GM18870 (cell line): ENCODE measurements around the gene RNF31.

ENCODE experiments used
- ATAC-seq: cut with Tn5 transposase; IDR thresholded peaks from one replicate; pipeline ENCODE4 v1.9.1; 2021; ENCODE audit warnings: moderate library complexity; ENCODE audit not compliant: unreplicated experiment

Gene RNF31

GRCh38 chr14:24137529-24138395 is 9.5 kb upstream of the RNF31 start:
- no peak for ATAC-seq

GRCh38 chr14:24138396-24139271 is 8.7 kb upstream of the RNF31 start:
- no peak for ATAC-seq

GRCh38 chr14:24139272-24139934 is 7.9 kb upstream of the RNF31 start:
- no peak for ATAC-seq

- peak; percentile 79 for ATAC-seq
Observed at GRCh38 chr14:24141097-24141880, 6.0 kb upstream of the RNF31 start, which contains the start of gene EMC9. TSS of gene EMC9 (minus strand) at chr14:24141591. CDS start at chr14:24141304, 287 bp downstream.

- no peak for ATAC-seq
Observed at GRCh38 chr14:24143511-24143910, 3.8 kb upstream of the RNF31 start.

GRCh38 chr14:24144451-24144850 is 2.8 kb upstream of the RNF31 start:
- no peak for ATAC-seq

- no peak for ATAC-seq
Observed at GRCh38 chr14:24145219-24145618, 2.1 kb upstream of the RNF31 start.

GRCh38 chr14:24145690-24146452 is 1.4 kb upstream of the RNF31 start:
- no peak for ATAC-seq

GRCh38 chr14:24146453-24146977 is 783 bp upstream of the RNF31 start, which contains the start of gene PSME2:
TSS of gene PSME2 (minus strand) at chr14:24146610. CDS start at chr14:24146581, 29 bp downstream.
- peak; percentile 52 for ATAC-seq

- ATAC-seq, result no peak
Observed at GRCh38 chr14:24147761-24148428, 597 bp downstream of the RNF31 start.

- ATAC-seq, result no peak
Observed at GRCh38 chr14:24149302-24149969, 2.1 kb downstream of the RNF31 start.

- ATAC-seq, result no peak
Observed at GRCh38 chr14:24150061-24150460, 2.8 kb downstream of the RNF31 start.

- no peak for ATAC-seq
Observed at GRCh38 chr14:24150567-24150966, 3.3 kb downstream of the RNF31 start.

- no peak for ATAC-seq
Observed at GRCh38 chr14:24150993-24151392, 3.7 kb downstream of the RNF31 start.

- ATAC-seq, result no peak
Observed at GRCh38 chr14:24151404-24152080, 4.2 kb downstream of the RNF31 start.

GRCh38 chr14:24155100-24155499 is 7.8 kb downstream of the RNF31 start:
- ATAC-seq, result no peak

GRCh38 chr14:24156840-24157239 is 9.5 kb downstream of the RNF31 start:
- no peak for ATAC-seq

- ATAC-seq, result no peak
Observed at GRCh38 chr14:24157331-24157730, 10.0 kb downstream of the RNF31 start.
